Astrocyte of the hippocampus (primary cell): ENCODE measurements around the gene U2SURP.
A peak's percentile ranks its signal among the peaks of the same experiment; 100 is the strongest.
"Not testable (repeated sequence)": the region's sequence is repeated elsewhere in the genome, so short reads cannot be mapped to it uniquely, and the experiment has no call there.

Experiments used
- DNase-seq: peaks from one replicate; pipeline ENCODE4 v3.0.0; 2011; ENCODE audit warnings: low read depth, low spot score

U2SURP gene

GRCh38 chr3:143014921-143015320 is 13.6 kb downstream of the U2SURP start:
- no peak for DNase-seq

- no peak for DNase-seq
Observed at GRCh38 chr3:143016321-143016972, 15.1 kb downstream of the U2SURP start.

GRCh38 chr3:143024351-143024960 is 23.1 kb downstream of the U2SURP start:
- DNase-seq, result peak; percentile 50

GRCh38 chr3:143031327-143031726 is 30.0 kb downstream of the U2SURP start:
- no peak for DNase-seq

- DNase-seq, result not testable (repeated sequence)
Observed at GRCh38 chr3:143031796-143032387, 30.5 kb downstream of the U2SURP start.

GRCh38 chr3:143035466-143036211 is 34.3 kb downstream of the U2SURP start:
- DNase-seq, result no peak

GRCh38 chr3:143036557-143036956 is 35.2 kb downstream of the U2SURP start:
- no peak for DNase-seq

- DNase-seq, result no peak
Observed at GRCh38 chr3:143037867-143038266, 36.5 kb downstream of the U2SURP start.

- peak; percentile 44 for DNase-seq
Observed at GRCh38 chr3:143040261-143040879, 39.0 kb downstream of the U2SURP start.

- DNase-seq, result peak; percentile 25
Observed at GRCh38 chr3:143041903-143042302, 40.5 kb downstream of the U2SURP start.

GRCh38 chr3:143045639-143046038 is 44.3 kb downstream of the U2SURP start:
- no peak for DNase-seq

GRCh38 chr3:143046075-143046474 is 44.7 kb downstream of the U2SURP start:
- not testable (repeated sequence) for DNase-seq

GRCh38 chr3:143054011-143054410 is 52.6 kb downstream of the U2SURP start:
- no peak for DNase-seq

GRCh38 chr3:143056372-143056771 is 55.0 kb downstream of the U2SURP start:
- peak; percentile 5 for DNase-seq

GRCh38 chr3:143060906-143061305 is 59.5 kb downstream of the U2SURP start:
- DNase-seq, result no peak

GRCh38 chr3:143063018-143063417 is 61.6 kb downstream of the U2SURP start:
- no peak for DNase-seq

- no peak for DNase-seq
Observed at GRCh38 chr3:143064777-143065176, 63.4 kb downstream of the U2SURP start.

- no peak for DNase-seq
Observed at GRCh38 chr3:143065364-143065763, 64.0 kb downstream of the U2SURP start.

- DNase-seq, result no peak
Observed at GRCh38 chr3:143066033-143066432, 64.7 kb downstream of the U2SURP start.

GRCh38 chr3:143067201-143067600 is 65.8 kb downstream of the U2SURP start:
- no peak for DNase-seq

- no peak for DNase-seq
Observed at GRCh38 chr3:143068059-143068458, 66.7 kb downstream of the U2SURP start.

- peak; percentile 85 for DNase-seq
Observed at GRCh38 chr3:143070977-143071551, 69.7 kb downstream of the U2SURP start.
